HL-60 (cell line): Measurements from ENCODE around the gene FOXO3B.
"Not testable (repeated sequence)": the region's sequence is repeated elsewhere in the genome, so short reads cannot be mapped to it uniquely, and the experiment has no call there.

ENCODE experiments used
- DNase-seq, 2 experiments: peaks; one replicate each; pipeline ENCODE4 v3.0.0-alpha.2; 2010 to 2020; ENCODE audit warnings: low read depth in 1 of 2, low spot score in 1 of 2
- H3K27ac ChIP-seq: fragments of 250-450 bp; sonication (Bioruptor Pico); replicated peaks from 2 replicates; pipeline ENCODE4 v1.5.1; 2020; ENCODE audit warnings: mild to moderate bottlenecking, moderate library complexity
- H3K27me3 ChIP-seq: fragments of 250-450 bp; sonication (Bioruptor Pico); 2 replicates; pipeline ENCODE4 v1.5.1; 2021; ENCODE audit warnings: mild to moderate bottlenecking, moderate library complexity; ENCODE audit not compliant: insufficient read depth, poor library complexity, severe bottlenecking
- H3K4me3 ChIP-seq: replicated peaks from 2 replicates; pipeline ENCODE4 v1.5.1; 2011; ENCODE audit warnings: mild to moderate bottlenecking, control low read depth, low read length; ENCODE audit not compliant: insufficient read depth

Gene FOXO3B

DNA sequence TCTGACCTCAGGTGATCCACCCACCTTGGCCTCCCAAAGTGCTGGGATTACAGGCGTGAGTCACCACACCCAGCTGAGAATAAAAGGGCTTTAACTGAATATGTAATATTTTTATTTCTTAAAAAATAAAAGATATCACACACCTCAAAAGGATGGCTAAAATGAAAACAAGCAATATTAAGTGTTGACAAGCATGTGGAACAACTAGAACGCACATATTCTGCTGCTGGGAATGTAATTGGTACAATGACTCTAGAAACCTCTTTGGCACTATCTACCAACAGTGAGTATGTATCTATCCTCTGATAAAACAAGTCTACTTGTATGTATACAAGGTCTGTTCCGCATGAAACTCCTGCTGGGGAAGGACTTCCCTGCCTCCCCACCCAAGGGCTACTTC is 5.2 kb downstream of the FOXO3B start:
- H3K4me3 ChIP-seq, H3K27me3 ChIP-seq, DNase-seq, H3K27ac ChIP-seq: not testable (repeated sequence)

DNA sequence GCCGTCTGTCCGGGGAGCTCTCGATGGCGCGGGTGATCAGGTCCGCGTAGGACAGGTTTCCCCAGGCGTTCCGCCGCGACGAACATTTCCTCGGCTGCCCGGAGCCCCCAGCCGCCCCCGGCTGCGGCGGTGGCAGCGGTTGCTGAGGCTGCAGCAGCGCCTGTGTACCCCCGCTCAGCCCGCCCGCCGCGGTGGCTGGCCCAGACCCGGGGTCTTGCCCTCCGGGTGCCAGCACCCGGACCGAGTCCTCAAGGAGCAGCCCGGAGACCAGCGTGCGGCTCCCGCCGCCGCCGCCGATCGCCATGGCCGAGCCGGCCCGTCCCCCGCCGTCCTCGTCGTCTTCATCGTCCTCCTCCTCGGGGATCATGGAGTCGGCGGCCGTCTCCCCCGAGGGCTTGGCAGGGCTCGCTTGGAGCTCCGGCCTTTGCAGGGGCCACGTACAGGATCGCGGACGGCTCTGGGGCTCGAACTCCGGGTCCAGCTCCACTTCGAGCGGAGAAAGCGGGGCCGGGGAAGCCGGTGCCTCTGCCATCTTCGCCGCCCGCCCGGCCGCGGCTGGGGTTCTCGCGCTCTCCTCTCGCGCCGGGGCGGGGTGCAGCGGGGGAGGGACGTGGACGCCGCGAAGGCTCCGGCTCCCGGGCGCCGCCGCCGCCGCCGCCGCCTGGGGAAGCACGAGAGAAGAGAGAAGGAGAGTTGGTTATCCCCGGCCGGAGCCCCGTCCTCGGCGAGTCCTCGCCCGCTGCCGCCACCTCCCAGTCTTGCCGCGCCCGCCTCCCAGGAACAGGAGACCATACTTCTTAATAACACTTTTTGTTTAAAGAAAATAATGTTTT is 9.5 kb downstream of the FOXO3B start:
- not testable (repeated sequence) for H3K27ac ChIP-seq, DNase-seq, H3K27me3 ChIP-seq, H3K4me3 ChIP-seq

DNA sequence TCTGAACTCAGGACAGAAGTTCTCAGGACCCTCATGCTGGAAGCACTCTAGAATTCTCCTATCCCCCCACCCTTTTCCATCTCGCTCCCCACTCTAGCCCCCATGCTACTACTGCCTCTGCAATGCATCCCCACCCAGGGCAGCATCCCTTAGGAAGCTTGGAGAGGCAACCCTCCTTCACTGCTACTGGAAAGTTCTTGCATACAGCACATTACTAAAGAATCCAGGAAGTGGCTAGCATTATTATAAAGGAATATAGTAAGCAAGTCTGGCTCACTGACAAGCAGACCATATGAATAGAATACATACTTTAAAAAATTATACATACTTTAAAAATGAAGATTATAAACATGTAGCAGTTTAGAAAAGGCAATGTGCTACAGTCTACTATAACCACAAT is 13.5 kb downstream of the FOXO3B start:
- H3K27ac ChIP-seq, H3K27me3 ChIP-seq, H3K4me3 ChIP-seq, DNase-seq: not testable (repeated sequence)

DNA sequence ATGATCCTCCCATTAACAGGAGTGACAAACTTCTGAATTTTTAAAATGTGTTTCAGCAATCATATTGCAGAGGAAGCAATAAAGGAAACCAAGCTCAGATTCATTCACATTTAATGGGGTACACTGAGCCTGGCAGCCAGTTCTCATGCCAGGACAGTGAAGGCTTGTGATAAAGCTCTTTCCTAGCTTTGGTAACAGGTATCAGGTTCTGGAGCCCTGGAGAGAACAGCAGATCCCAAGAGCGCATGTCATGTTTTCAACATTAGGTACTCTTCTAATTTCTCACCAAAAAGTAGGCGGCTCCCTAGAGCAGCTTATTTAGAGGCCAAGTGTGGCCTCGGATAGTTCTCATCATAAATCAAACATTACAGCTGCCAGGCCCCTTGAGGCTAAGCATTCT is 14.6 kb downstream of the FOXO3B start:
- H3K27me3 ChIP-seq, DNase-seq, H3K27ac ChIP-seq, H3K4me3 ChIP-seq: not testable (repeated sequence)

DNA sequence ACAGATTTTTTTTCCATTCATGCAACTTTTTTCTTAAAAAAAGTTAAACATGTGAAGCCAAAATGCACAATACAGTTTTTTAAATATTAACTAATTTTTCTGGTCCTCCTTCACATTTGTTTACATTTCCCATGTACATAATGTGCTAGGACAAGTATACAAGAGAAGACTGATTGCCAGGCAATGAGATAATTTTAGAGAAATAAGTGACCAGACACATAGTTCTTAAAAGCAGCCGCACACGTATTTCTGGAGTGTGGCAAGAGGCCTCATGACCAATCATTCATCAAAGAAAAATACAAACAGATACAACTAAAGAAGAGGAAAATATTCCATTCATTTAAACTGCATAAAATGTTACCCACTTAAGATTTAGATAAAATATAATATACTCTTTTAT is 15.8 kb downstream of the FOXO3B start:
- not testable (repeated sequence) for H3K27ac ChIP-seq, H3K4me3 ChIP-seq, H3K27me3 ChIP-seq, DNase-seq

DNA sequence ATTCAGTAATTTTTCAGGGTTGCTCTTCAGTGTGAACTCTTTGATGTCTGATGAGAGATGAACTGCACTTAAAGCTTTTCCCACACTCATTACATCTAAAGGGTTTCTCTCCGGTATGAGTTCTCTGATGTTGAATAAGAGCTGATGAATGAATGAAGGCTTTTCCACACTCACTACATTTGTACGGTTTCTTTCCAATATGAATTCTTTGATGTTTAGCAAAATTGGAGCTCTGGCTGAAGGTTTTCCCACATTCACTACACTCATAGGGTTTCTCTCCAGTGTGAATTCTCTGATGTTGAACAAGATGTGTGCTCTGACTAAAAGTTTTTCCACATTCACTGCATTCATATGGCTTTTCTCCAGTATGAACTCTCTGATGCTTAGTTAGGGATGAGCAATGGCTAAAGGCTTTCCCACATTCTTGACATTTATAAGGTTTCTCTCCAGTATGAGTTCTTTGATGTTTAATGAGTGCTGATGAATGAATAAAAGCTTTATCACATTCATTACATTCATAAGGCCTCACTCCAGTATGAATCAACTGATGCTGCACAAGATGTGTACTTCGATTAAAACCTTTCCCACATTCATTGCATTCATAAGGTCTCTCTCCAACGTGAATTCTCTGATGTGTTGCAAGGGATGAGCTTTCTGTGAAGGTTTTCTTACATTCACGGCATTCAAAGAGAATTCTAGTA is 20.0 kb downstream of the FOXO3B start:
- not testable (repeated sequence) for H3K27ac ChIP-seq, H3K27me3 ChIP-seq, DNase-seq, H3K4me3 ChIP-seq

DNA sequence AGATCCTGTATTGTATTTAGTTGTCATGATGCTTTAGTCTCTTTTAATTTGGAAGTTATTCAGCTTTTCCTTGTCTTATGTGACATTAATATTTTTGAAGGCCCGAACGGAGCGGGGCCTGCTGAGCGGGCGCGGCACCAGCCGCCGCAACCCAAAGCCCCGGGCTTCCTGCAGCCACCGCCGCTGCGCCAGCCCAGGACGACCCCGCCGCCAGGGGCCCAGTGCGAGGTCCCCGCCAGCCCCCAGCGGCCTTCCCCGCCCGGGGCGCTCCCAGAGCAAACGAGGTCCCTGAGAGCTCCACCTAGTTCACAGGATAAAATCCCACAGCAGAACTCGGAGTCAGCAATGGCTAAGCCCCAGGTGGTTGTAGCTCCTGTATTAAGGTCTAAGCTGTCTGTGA is 32.0 kb downstream of the FOXO3B start:
- not testable (repeated sequence) for H3K27me3 ChIP-seq, H3K4me3 ChIP-seq, H3K27ac ChIP-seq, DNase-seq

DNA sequence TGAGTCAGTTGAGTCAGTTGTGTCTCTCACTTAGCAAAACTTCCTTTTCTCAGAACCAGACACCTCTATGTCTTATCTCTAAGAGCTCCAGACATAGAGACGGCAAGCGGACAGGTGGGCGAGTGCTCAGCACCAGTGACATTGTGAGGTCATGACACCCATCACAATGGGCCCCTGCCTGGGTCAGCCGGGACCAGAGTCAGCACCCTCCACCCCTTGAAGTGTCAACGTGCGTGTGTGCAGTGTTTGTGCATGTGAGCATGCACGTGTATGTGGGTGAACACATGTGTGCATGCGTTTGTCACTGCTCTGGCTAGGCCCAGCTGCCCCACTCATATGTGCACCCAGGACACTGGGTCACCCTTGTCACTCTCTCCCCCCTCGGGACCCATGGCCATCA is 37.8 kb downstream of the FOXO3B start, which contains the start of gene TBC1D28:
TBC1D28 (minus strand) TSS at position 101 of the 400 bp plus-strand sequence. CDS start 3,039 bp downstream, outside the sequence.
- not testable (repeated sequence) for H3K4me3 ChIP-seq, DNase-seq, H3K27me3 ChIP-seq, H3K27ac ChIP-seq

DNA sequence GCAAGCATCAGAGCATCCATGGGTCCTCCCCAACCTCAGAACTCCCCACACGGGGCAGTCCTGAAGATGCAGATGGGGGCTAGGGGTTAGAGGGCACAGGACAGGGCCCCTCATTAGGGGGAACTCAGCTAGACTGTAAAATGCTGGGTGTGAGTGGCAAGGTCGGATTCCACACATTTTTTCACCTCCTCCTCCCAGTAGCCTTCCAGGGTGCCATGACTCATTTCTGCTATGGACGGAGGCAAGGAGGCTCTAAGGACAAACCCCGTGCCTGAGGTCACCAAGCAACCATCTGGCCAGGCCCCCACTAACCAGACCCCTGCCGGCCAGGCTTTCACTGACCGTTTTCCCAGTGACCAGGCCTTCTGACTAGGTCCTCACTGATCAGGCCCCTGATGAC is 39.0 kb downstream of the FOXO3B start:
- not testable (repeated sequence) for H3K4me3 ChIP-seq, H3K27ac ChIP-seq, DNase-seq, H3K27me3 ChIP-seq

DNA sequence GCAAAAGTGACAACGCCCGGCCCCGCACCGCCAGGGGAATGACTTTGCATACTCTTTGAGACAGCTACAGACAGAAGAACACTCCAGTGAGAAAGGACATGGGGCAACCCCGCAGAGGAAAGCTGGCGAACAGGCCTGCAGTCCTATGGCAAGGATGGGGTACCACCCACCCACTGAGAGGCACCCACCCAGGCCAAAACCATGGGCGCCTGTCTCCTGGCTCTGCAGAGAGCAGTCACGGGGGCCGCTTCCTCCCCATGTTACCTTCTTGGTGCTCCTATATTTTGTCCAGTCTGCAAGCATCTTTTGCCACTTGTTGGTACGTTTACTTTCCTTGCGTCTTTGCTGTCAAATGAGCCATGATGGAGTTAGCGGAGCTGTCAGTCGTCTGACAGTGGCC is 43.8 kb downstream of the FOXO3B start:
- not testable (repeated sequence) for H3K27me3 ChIP-seq, H3K4me3 ChIP-seq, H3K27ac ChIP-seq, DNase-seq

DNA sequence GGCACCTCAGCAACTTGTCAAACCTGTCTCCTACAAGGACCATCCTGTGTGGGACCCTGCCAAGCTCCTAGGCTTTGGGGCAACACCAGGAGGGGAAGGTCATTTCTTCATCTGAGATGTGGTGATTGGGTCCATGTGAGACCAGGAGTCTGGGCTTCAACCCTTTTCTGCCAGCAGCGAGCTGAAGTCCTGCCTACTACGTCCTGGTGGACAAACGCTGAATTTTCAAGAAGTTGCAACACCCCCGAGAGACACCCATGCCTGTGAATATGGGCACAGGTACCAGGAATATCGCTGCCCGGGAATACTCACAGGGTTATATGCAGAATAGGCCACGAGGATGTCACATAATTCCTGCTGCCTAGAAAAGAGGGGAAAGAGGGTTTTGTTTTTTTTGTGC is 45.9 kb downstream of the FOXO3B start:
- H3K27ac ChIP-seq, H3K27me3 ChIP-seq, H3K4me3 ChIP-seq, DNase-seq: not testable (repeated sequence)

DNA sequence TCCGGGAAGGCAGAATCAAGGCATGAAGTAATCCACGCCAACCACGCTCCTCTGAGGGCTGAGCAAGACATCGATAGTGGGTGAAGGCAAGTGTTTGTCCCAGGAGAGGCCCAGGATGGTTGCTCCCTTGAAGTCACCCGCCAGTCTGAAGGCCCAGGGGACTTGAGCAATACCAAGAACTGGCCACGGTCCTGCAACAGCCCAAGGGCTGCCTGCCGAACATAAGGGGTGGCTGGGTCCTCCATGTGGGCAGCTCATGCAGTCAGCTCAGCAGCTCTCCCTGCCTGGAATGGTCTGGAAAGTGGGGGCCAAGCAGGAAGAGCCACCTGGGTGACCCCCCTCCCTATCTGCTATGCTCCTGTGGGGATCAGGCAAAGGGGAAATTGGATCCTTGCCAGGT is 46.3 kb downstream of the FOXO3B start:
- H3K27me3 ChIP-seq, DNase-seq, H3K27ac ChIP-seq, H3K4me3 ChIP-seq: not testable (repeated sequence)

DNA sequence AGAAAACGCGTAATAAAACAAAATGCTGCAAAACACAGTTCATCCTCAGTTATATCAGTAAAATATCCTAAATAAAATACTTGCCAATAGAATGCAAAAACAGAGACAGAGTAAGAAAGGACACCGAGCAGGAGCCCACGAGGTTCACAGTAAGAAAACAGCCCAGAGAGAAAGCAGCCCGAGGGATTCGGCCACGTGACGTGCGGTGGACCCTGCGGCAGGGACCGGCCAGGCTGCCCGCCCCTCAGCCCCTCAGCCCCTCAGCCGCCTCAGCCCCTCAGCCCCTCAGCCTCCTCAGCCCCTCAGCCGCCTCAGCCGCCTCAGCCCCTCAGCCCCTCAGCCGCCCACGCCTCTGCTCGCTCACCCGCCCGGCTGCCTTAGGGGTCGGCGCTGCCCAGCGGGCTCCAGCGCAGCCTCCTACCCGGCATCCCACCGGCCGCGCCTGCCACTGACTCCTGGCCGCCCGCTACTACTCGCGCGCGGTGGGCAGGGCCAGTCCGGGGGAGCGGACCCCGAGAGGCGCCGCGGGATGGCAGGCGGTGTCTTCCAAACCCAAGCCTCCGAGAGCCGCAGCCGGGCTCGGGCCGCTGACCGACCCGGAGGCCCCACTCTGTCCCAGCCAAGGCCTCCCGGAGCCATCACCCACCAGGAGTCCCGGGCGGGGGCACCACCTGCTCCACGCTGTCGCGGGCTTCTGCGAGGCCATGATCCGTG is 47.4 kb downstream of the FOXO3B start:
- not testable (repeated sequence) for H3K27me3 ChIP-seq, H3K4me3 ChIP-seq, DNase-seq, H3K27ac ChIP-seq
